SK-N-SH (cell line): ENCODE measurements around the gene IMPA2.

Experiments
- CHD2 ChIP-seq: fragments of 150-350 bp; IDR thresholded peaks from 2 replicates; pipeline ENCODE4 v1.6.1; 2018; ENCODE audit warnings: low read length; ENCODE audit not compliant: partially characterized antibody
- CTCF ChIP-seq: fragments of 200-600 bp; sonication (generic); IDR thresholded peaks from 2 replicates; pipeline ENCODE4 v1.6.1; 2017; ENCODE audit warnings: antibody characterized with exemption, mild to moderate bottlenecking, moderate library complexity
- FOXM1 ChIP-seq: IDR thresholded peaks from 2 replicates; pipeline ENCODE4 v1.4.0; 2012; ENCODE audit warnings: low read depth, mild to moderate bottlenecking
- MAX ChIP-seq: IDR thresholded peaks from 2 replicates; pipeline ENCODE4 v1.4.0; 2012; ENCODE audit warnings: low read depth
- POLR2AphosphoS5 ChIP-seq: IDR thresholded peaks from 2 replicates; pipeline ENCODE4 v1.6.1; 2012; ENCODE audit warnings: low read depth, low read length
- RAD21 ChIP-seq: IDR thresholded peaks from 2 replicates; pipeline ENCODE4 v1.6.1; 2012; ENCODE audit warnings: mild to moderate bottlenecking, low read length
- RFX5 ChIP-seq: IDR thresholded peaks from 2 replicates; pipeline ENCODE4 v1.6.1; 2012; ENCODE audit warnings: mild to moderate bottlenecking, improper control_type of control experiment, low read length
- USF2 ChIP-seq: fragments of 150-350 bp; IDR thresholded peaks from 2 replicates; pipeline ENCODE4 v1.6.1; 2017; ENCODE audit warnings: antibody characterized with exemption, low read length, low read depth, borderline replicate concordance
- ZBTB33 ChIP-seq: IDR thresholded peaks from 2 replicates; pipeline ENCODE4 v1.4.0; 2012; ENCODE audit warnings: low read depth, borderline replicate concordance

GRCh38 chr18:11981192-11981542 is at the start of gene IMPA2:
- TF ChIP-seq RAD21, result no peak
- TF ChIP-seq CTCF, result no peak
- TF ChIP-seq MAX, result no peak
- TF ChIP-seq FOXM1, result no peak
- TF ChIP-seq CHD2, result no peak
- TF ChIP-seq RFX5, result no peak
- TF ChIP-seq USF2, result no peak
- no peak for TF ChIP-seq ZBTB33
- no peak for TF ChIP-seq POLR2AphosphoS5
